ENCODE measurements around the gene DISC1. TPM values are rescaled to one million over a fixed set of nuclear protein-coding genes. Genes with fewer than 3 reads are reported as not detected.
A peak's percentile ranks its signal among the peaks of the same experiment; 100 is the strongest.

DISC1 gene
- total and polyA plus RNA-seq, 2 of the 13 experiments (the other 11 are each of a cell fraction or from before 2014, with no cell fraction given), result 4.2 to 4.6 TPM

DNA sequence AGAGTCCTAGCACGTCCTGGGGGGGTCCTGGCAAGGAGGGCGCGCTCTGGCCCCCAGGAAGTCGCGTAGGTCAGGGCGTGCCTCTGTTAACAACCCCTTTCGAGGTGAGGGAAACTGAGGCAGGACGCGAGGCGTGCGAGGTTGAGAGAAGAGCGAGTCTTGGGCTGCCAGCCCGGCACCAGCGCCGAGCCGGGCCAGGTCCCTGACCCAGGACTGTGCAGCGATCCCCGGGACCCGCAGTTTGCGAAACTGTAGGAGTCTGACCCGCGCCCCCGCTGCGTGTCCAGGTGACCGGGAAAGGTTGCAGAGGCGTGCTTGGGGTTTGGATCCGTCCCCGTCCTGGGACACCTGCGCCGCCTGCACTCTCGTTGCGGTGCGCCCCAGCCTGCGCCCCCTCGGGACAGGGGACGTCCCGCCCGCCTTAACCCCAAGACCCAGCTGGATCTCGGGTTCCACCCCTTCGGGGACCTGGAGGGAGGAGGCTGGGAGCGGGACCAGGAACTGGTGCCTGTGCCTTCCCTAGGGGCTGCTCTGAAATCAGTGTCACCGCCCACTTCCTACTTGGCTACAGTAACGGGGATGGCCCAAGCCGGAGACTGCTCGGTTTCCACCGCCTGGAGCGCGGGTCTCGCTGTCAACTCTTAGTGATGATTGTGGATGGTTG lies 493 bp downstream of the DISC1 start (continued):
- TF ChIP-seq, protein P1, sequence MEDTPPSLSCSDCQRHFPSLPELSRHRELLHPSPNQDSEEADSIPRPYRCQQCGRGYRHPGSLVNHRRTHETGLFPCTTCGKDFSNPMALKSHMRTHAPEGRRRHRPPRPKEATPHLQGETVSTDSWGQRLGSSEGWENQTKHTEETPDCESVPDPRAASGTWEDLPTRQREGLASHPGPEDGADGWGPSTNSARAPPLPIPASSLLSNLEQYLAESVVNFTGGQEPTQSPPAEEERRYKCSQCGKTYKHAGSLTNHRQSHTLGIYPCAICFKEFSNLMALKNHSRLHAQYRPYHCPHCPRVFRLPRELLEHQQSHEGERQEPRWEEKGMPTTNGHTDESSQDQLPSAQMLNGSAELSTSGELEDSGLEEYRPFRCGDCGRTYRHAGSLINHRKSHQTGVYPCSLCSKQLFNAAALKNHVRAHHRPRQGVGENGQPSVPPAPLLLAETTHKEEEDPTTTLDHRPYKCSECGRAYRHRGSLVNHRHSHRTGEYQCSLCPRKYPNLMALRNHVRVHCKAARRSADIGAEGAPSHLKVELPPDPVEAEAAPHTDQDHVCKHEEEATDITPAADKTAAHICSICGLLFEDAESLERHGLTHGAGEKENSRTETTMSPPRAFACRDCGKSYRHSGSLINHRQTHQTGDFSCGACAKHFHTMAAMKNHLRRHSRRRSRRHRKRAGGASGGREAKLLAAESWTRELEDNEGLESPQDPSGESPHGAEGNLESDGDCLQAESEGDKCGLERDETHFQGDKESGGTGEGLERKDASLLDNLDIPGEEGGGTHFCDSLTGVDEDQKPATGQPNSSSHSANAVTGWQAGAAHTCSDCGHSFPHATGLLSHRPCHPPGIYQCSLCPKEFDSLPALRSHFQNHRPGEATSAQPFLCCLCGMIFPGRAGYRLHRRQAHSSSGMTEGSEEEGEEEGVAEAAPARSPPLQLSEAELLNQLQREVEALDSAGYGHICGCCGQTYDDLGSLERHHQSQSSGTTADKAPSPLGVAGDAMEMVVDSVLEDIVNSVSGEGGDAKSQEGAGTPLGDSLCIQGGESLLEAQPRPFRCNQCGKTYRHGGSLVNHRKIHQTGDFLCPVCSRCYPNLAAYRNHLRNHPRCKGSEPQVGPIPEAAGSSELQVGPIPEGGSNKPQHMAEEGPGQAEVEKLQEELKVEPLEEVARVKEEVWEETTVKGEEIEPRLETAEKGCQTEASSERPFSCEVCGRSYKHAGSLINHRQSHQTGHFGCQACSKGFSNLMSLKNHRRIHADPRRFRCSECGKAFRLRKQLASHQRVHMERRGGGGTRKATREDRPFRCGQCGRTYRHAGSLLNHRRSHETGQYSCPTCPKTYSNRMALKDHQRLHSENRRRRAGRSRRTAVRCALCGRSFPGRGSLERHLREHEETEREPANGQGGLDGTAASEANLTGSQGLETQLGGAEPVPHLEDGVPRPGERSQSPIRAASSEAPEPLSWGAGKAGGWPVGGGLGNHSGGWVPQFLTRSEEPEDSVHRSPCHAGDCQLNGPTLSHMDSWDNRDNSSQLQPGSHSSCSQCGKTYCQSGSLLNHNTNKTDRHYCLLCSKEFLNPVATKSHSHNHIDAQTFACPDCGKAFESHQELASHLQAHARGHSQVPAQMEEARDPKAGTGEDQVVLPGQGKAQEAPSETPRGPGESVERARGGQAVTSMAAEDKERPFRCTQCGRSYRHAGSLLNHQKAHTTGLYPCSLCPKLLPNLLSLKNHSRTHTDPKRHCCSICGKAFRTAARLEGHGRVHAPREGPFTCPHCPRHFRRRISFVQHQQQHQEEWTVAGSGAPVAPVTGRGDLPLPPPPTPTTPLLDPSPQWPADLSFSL (CRISPR knock-in tag; IDR thresholded peaks at IDR 0.05), result 0 out of 2 replicates have a peak, but pooled peaks have one; percentile 4
- no peak; the same call in 1 of the 2 replicates for TF ChIP-seq ZNF747 (CRISPR knock-in tag; IDR thresholded peaks at IDR 0.05; ENCODE audit: borderline replicate concordance)
- TF ChIP-seq NR2F6 (IDR thresholded peaks at IDR 0.05), result no peak
- TF ChIP-seq NR2F6 (CRISPR knock-in tag; IDR thresholded peaks at IDR 0.05), result no peak
- TF ChIP-seq SUZ12 (IDR thresholded peaks at IDR 0.05; ENCODE audit: low read depth, low read length), result no peak
- TF ChIP-seq, protein P2, sequence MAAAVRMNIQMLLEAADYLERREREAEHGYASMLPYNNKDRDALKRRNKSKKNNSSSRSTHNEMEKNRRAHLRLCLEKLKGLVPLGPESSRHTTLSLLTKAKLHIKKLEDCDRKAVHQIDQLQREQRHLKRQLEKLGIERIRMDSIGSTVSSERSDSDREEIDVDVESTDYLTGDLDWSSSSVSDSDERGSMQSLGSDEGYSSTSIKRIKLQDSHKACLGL (CRISPR knock-in tag; IDR thresholded peaks at IDR 0.05), result peak; percentile 49; the same call in 1 of the 2 replicates
- 0 out of 2 replicates have a peak, but pooled peaks have one; percentile 20 for TF ChIP-seq ZNF280D (CRISPR knock-in tag; IDR thresholded peaks at IDR 0.05)
- no peak for TF ChIP-seq YEATS4 (CRISPR knock-in tag; IDR thresholded peaks at IDR 0.05; ENCODE audit: borderline replicate concordance)
- peak; percentile 73; the same call in 1 of the 2 replicates for TF ChIP-seq NRL (CRISPR knock-in tag; IDR thresholded peaks at IDR 0.05; ENCODE audit: borderline replicate concordance)
- no peak for TF ChIP-seq NFYC (CRISPR knock-in tag; IDR thresholded peaks at IDR 0.05)
- TF ChIP-seq TRIM24 (CRISPR knock-in tag; IDR thresholded peaks at IDR 0.05), result no peak
- TF ChIP-seq NONO (IDR thresholded peaks at IDR 0.05), result no peak
- TF ChIP-seq NONO (CRISPR knock-in tag; conservative IDR thresholded peaks at IDR 0.05), result no peak
- TF ChIP-seq EP300 (IDR thresholded peaks at IDR 0.05; ENCODE audit: low read depth in 2 of 2, low read length in 2 of 2), result no peak
- no peak for TF ChIP-seq EP300 (CRISPR knock-in tag; IDR thresholded peaks at IDR 0.05; ENCODE audit: borderline replicate concordance)
- no peak for TF ChIP-seq TEAD3 (CRISPR knock-in tag; optimal IDR thresholded peaks at IDR 0.05; ENCODE audit: borderline replicate concordance)
- no peak for TF ChIP-seq DRAP1 (CRISPR knock-in tag; IDR thresholded peaks at IDR 0.05)
